ENCODE measurements around the gene CYB561. TPM values are rescaled to one million over a fixed set of nuclear protein-coding genes. Genes with fewer than 3 reads are reported as not detected.

CYB561 gene
- total and polyA plus RNA-seq, 8 donors = 54.0 to 79.3 (median 63.4) TPM

GRCh38 chr17:63437287-63438091, 8.6 kb downstream of the CYB561 start:
- Histone ChIP-seq H3K27me3 (no peaks in the 10 kb centered on the region), H3K4me3 (peak overlapping the region in 1 of 4 donors; percentile 9), H3K4me1 (peaks cover 28 to 45% (median 41%) of the 10 kb centered on the region in 3 donors), H3K27ac (peak overlapping the region; percentile 65 to 74 (median 68)), H3K36me3 (no peaks in the 10 kb centered on the region), H3K9me3 (no peaks in the 10 kb centered on the region)
- peak; percentile 68 to 90 (median 76) for DNase-seq
- 47 to 58% methylated on average over 39 to 55 of the region's 55 CpGs for WGBS, 2 donors
- no peak for FAIRE-seq
- intact Hi-C loops (cut with DNase I) = loop anchor here in 1 of 3 donors (10.0 kb wide), 1 partner anchor 267 kb away; the partner anchor contains the start of gene LIMD2
- TF ChIP-seq, protein P1, sequence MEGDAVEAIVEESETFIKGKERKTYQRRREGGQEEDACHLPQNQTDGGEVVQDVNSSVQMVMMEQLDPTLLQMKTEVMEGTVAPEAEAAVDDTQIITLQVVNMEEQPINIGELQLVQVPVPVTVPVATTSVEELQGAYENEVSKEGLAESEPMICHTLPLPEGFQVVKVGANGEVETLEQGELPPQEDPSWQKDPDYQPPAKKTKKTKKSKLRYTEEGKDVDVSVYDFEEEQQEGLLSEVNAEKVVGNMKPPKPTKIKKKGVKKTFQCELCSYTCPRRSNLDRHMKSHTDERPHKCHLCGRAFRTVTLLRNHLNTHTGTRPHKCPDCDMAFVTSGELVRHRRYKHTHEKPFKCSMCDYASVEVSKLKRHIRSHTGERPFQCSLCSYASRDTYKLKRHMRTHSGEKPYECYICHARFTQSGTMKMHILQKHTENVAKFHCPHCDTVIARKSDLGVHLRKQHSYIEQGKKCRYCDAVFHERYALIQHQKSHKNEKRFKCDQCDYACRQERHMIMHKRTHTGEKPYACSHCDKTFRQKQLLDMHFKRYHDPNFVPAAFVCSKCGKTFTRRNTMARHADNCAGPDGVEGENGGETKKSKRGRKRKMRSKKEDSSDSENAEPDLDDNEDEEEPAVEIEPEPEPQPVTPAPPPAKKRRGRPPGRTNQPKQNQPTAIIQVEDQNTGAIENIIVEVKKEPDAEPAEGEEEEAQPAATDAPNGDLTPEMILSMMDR (IDR thresholded peaks at IDR 0.05) = no peak
- ATAC-seq = peak; percentile 15 to 57 (median 35)

DNA sequence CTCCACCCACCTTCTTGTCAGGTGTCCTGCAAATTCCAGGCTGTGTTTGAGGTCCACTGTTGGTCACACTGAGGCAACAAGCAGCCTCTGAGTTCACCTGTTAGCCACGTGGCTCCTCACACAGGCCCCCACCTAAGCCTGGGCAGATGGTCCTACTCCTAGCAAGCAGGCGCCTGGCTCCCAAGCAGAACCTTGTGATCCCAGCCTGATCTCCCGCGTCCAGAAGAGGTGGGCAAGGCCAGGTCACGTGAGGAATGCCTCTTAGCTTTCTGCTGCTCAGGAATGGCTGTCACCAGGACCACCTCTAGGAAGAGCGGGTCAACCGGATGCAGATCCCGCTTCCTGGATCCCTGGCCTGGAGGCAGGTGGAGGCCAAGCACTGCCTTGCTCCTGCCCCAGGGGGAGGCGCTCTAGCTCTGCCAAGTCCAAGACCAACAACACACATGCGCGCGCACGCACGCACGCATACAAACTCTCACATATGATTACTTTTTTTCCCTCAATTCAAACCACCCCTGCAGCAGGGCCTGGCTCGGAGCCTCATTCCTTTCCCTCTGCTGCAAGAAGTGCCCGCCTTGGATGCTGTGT, 9.5 kb downstream of the CYB561 start:
- ATAC-seq (peak; percentile 22 to 58 (median 36)), DNase-seq (peak; percentile 66 to 92 (median 74)), FAIRE-seq (no peak)
- H3K27ac ChIP-seq = peak overlapping the region; percentile 65 to 74 (median 68)
- H3K4me1 ChIP-seq = peaks cover 28 to 51% (median 44%) of the 10 kb centered on the region in 3 donors
- H3K36me3 ChIP-seq = no peaks in the 10 kb centered on the region
- no peaks in the 10 kb centered on the region for H3K9me3 ChIP-seq
- 31 to 48% methylated on average over 17 of the region's 17 CpGs for WGBS, 2 donors
- no peaks in the 10 kb centered on the region for H3K27me3 ChIP-seq
- intact Hi-C loops (cut with DNase I) = loop anchor here in 1 of 3 donors (10.0 kb wide), 1 partner anchor 268 kb away; the partner anchor contains the start of gene LIMD2
- TF ChIP-seq, protein P1 (IDR thresholded peaks at IDR 0.05) = no peak
- peak overlapping the region in 1 of 4 donors; percentile 9 for H3K4me3 ChIP-seq

- intact Hi-C loops (cut with DNase I) = loop anchor here in 1 of 3 donors (10.0 kb wide), 1 partner anchor 269 kb away; the partner anchor contains the start of gene LIMD2
- DNase-seq (peak; percentile 65 to 91 (median 74)), ATAC-seq (peak; percentile 44 to 60 (median 52)), FAIRE-seq (no peak)
- H3K27me3 ChIP-seq = no peaks in the 10 kb centered on the region
- peak overlapping the region; percentile 49 to 74 (median 66) for H3K27ac ChIP-seq
- no peaks in the 10 kb centered on the region for H3K36me3 ChIP-seq
- WGBS, 2 donors = 28 to 46% methylated on average over 29 of the region's 29 CpGs
- TF ChIP-seq, protein P1 (IDR thresholded peaks at IDR 0.05) = peak in 3 of 4 donors; percentile 11 to 33 (median 19)
- H3K4me3 ChIP-seq = peak overlapping the region in 1 of 4 donors; percentile 9
- H3K4me1 ChIP-seq = peaks cover 28 to 54% (median 42%) of the 10 kb centered on the region in 3 donors
- H3K9me3 ChIP-seq = no peaks in the 10 kb centered on the region
Measured at GRCh38 chr17:63435681-63436522, 10.2 kb downstream of the CYB561 start.

GRCh38 chr17:63434951-63435571, 11.0 kb downstream of the CYB561 start:
- WGBS, 2 donors = 40 to 46% methylated on average over 25 of the region's 25 CpGs
- Histone ChIP-seq H3K27me3 (no peaks in the 10 kb centered on the region), H3K9me3 (no peaks in the 10 kb centered on the region), H3K36me3 (no peaks in the 10 kb centered on the region), H3K4me1 (peaks cover 28 to 53% (median 42%) of the 10 kb centered on the region in 3 donors), H3K4me3 (peak overlapping the region in 1 of 4 donors; percentile 9), H3K27ac (peak overlapping the region; percentile 49 to 74 (median 66))
- TF ChIP-seq, protein P1 (IDR thresholded peaks at IDR 0.05) = no peak
- peak; percentile 90 to 94 (median 92) for DNase-seq
- FAIRE-seq = no peak
- intact Hi-C loops (cut with DNase I) = loop anchor here in 1 of 3 donors (10.0 kb wide), 1 partner anchor 270 kb away; the partner anchor contains the start of gene LIMD2
- ATAC-seq = peak; percentile 71 to 80 (median 72)
